DOHH2 (cell line): ENCODE measurements around the gene OR10H3.

Source experiments
- H3F3A ChIP-seq: fragments of 200-600 bp; sonication (generic), shearing (Covaris generic); 2 replicates; pipeline ENCODE4 v1.6.0; 2016; ENCODE audit warnings: antibody characterized with exemption, mild to moderate bottlenecking; ENCODE audit not compliant: control insufficient read depth, insufficient read depth
- H3K27ac ChIP-seq: fragments of 200-600 bp; sonication (generic); 2 replicates; pipeline ENCODE4 v1.5.1; 2014; ENCODE audit warnings: low read depth, mild to moderate bottlenecking, low read length, moderate library complexity
- H3K27me3 ChIP-seq: fragments of 200-600 bp; sonication (generic); 2 replicates; pipeline ENCODE4 v1.6.1; 2014; ENCODE audit warnings: mild to moderate bottlenecking, low read length, mixed read lengths; ENCODE audit not compliant: control insufficient read depth
- H3K36me3 ChIP-seq: fragments of 200-600 bp; sonication (generic); 2 replicates; pipeline ENCODE4 v1.6.1; 2014; ENCODE audit warnings: mild to moderate bottlenecking, low read length, moderate library complexity, mixed read lengths; ENCODE audit not compliant: control insufficient read depth
- H3K4me1 ChIP-seq: fragments of 200-600 bp; sonication (generic); 2 replicates; pipeline ENCODE4 v1.6.1; 2014; ENCODE audit warnings: mild to moderate bottlenecking, low read length, mixed read lengths; ENCODE audit not compliant: control insufficient read depth
- H3K4me2 ChIP-seq: fragments of 200-600 bp; sonication (generic); 2 replicates; pipeline ENCODE4 v1.6.0; 2014; ENCODE audit warnings: mild to moderate bottlenecking, low read length, moderate library complexity
- H3K4me3 ChIP-seq: fragments of 200-600 bp; sonication (generic); 2 replicates; pipeline ENCODE4 v1.5.1; 2014; ENCODE audit warnings: mild to moderate bottlenecking, low read length, mixed read lengths
- H3K79me2 ChIP-seq: fragments of 200-600 bp; sonication (generic); 2 replicates; pipeline ENCODE4 v1.6.1; 2014; ENCODE audit warnings: mild to moderate bottlenecking, low read length, mixed read lengths; ENCODE audit not compliant: control insufficient read depth
- H3K9me2 ChIP-seq: fragments of 200-600 bp; sonication (generic); replicated peaks from 2 replicates; pipeline ENCODE4 v1.6.1; 2014; ENCODE audit warnings: mild to moderate bottlenecking, low read length, mixed read lengths; ENCODE audit not compliant: control insufficient read depth
- H3K9me3 ChIP-seq: fragments of 200-600 bp; sonication (generic); 2 replicates; pipeline ENCODE4 v1.6.1; 2014; ENCODE audit warnings: antibody characterized with exemption, low read length, mixed read lengths; ENCODE audit not compliant: control insufficient read depth, insufficient read depth
- H4K20me1 ChIP-seq: fragments of 200-600 bp; sonication (generic); 2 replicates; pipeline ENCODE4 v1.6.0; 2014; ENCODE audit warnings: low read depth, mild to moderate bottlenecking, antibody characterized with exemption, low read length, moderate library complexity; ENCODE audit not compliant: control insufficient read depth, insufficient read depth
- EZH2phosphoT487 ChIP-seq: fragments of 200-600 bp; sonication (generic); IDR thresholded peaks from 2 replicates; pipeline ENCODE4 v1.6.1; 2017; ENCODE audit warnings: borderline replicate concordance, mild to moderate bottlenecking, antibody characterized with exemption, low read length, moderate library complexity, mixed read lengths
- TF ChIP-seq, protein P1 (sequence below): fragments of 200-600 bp; sonication (generic); IDR thresholded peaks from one replicate; pipeline ENCODE4 v1.5.1; 2014; ENCODE audit warnings: antibody characterized with exemption, mild to moderate bottlenecking, low read depth, low read length; ENCODE audit not compliant: poor library complexity, severe bottlenecking

Gene OR10H3

DNA sequence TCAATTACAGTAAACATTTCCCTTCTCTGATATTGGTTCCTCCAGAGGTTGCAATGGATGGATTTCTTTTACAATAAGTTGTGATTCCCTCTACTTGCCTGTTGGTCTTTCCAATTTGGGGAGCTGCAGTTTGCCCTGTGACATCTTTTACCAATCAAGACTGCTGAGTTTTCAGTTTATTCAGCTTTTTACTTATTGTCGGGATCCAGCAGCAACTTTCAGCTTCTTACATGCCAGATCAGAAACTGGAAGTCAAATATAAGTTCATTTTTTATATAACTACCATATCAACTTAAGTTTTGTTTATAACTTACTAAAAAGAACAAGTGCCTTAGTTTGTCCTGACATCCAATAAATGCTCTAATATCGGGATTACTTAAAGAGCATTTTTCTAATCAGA, 10.5 kb downstream of the OR10H3 start:
- Histone ChIP-seq H3K27ac (no peak overlapping the region), H3K79me2 (no peaks in the 10 kb centered on the region), H4K20me1 (no peaks in the 10 kb centered on the region), H3K9me3 (no peaks in the 10 kb centered on the region), H3F3A (no peaks in the 10 kb centered on the region), H3K4me2 (no peak overlapping the region), H3K4me3 (no peak overlapping the region), H3K36me3 (no peaks in the 10 kb centered on the region), H3K27me3 (peaks cover 11% of the 10 kb centered on the region), H3K4me1 (no peaks in the 10 kb centered on the region), H3K9me2 (no peaks in the 10 kb centered on the region)
- TF ChIP-seq, protein P1, sequence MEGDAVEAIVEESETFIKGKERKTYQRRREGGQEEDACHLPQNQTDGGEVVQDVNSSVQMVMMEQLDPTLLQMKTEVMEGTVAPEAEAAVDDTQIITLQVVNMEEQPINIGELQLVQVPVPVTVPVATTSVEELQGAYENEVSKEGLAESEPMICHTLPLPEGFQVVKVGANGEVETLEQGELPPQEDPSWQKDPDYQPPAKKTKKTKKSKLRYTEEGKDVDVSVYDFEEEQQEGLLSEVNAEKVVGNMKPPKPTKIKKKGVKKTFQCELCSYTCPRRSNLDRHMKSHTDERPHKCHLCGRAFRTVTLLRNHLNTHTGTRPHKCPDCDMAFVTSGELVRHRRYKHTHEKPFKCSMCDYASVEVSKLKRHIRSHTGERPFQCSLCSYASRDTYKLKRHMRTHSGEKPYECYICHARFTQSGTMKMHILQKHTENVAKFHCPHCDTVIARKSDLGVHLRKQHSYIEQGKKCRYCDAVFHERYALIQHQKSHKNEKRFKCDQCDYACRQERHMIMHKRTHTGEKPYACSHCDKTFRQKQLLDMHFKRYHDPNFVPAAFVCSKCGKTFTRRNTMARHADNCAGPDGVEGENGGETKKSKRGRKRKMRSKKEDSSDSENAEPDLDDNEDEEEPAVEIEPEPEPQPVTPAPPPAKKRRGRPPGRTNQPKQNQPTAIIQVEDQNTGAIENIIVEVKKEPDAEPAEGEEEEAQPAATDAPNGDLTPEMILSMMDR, result no peak
- TF ChIP-seq EZH2phosphoT487, result no peak

DNA sequence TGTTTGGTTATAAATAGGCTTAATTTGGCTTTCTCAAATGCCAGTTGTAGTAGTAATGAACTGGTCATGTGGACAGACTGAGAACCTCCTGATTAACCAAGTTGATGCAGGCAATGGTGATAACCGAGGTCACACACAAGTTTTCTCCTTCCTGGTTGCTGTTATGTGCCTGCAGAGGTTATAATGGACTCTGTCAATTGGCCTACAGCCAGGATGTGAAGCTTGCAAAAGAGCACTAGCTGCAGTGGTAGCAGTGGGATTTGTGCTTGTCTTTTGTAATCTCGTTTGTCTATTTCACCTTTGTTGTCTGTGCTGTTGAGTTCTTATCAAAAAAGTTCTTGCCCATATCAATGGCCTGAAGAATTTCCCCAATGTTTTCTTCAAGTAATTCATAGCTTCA, 20.6 kb downstream of the OR10H3 start:
- Histone ChIP-seq H3F3A (no peaks in the 10 kb centered on the region), H3K36me3 (no peaks in the 10 kb centered on the region), H3K27ac (no peak overlapping the region), H3K79me2 (no peaks in the 10 kb centered on the region), H3K9me3 (no peaks in the 10 kb centered on the region), H3K9me2 (no peaks in the 10 kb centered on the region), H3K4me2 (no peak overlapping the region), H4K20me1 (no peaks in the 10 kb centered on the region), H3K4me3 (no peak overlapping the region), H3K27me3 (peaks cover 8% of the 10 kb centered on the region), H3K4me1 (no peaks in the 10 kb centered on the region)
- TF ChIP-seq EZH2phosphoT487, result no peak
- TF ChIP-seq, protein P1, result no peak

DNA sequence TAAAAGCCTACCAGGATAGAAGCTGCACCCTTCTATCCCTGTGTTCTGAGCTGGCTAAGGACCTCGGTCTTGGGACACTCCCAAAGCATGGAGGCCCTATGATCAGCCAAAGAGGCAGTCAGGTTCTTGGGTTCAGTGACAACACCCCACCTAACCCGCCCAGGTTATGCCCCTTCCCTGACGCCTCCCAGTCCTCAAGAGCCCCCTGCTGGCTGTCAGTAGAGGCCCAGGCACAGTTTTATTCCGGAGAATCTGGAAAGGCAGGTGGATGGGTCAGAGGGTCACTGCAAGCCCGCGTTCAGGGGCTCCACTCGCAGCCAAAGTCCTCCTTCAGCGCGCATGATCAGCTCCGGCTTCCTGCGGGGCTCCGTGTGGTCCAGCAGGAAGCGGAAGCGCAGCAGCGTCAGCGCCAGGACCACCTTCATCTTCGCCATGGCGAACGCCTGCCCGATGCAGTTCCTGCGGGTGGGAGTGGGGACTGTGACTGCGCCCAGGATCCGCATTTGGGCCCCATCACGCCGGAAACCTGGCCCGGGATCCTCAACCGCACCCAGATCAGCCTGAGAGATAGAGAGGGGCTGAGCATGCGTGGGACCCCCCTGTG, 22.3 kb downstream of the OR10H3 start:
- H3K79me2 ChIP-seq, result no peaks in the 10 kb centered on the region
- no peaks in the 10 kb centered on the region for H4K20me1 ChIP-seq
- H3K4me1 ChIP-seq, result no peaks in the 10 kb centered on the region
- H3K36me3 ChIP-seq, result no peaks in the 10 kb centered on the region
- H3K27ac ChIP-seq, result no peak overlapping the region
- no peak overlapping the region for H3K4me3 ChIP-seq
- no peak overlapping the region for H3K4me2 ChIP-seq
- H3F3A ChIP-seq, result no peaks in the 10 kb centered on the region
- H3K27me3 ChIP-seq, result peaks cover 8% of the 10 kb centered on the region
- TF ChIP-seq, protein P1, result peak; percentile 34
- no peak for TF ChIP-seq EZH2phosphoT487
- no peaks in the 10 kb centered on the region for H3K9me3 ChIP-seq
- no peaks in the 10 kb centered on the region for H3K9me2 ChIP-seq
